Measurements from ENCODE around the gene FAM120A.

FAM120A gene

GRCh38 chr9:93597871-93598646 lies 146.6 kb downstream of the FAM120A start:
- DNase-seq, result no peak

DNA sequence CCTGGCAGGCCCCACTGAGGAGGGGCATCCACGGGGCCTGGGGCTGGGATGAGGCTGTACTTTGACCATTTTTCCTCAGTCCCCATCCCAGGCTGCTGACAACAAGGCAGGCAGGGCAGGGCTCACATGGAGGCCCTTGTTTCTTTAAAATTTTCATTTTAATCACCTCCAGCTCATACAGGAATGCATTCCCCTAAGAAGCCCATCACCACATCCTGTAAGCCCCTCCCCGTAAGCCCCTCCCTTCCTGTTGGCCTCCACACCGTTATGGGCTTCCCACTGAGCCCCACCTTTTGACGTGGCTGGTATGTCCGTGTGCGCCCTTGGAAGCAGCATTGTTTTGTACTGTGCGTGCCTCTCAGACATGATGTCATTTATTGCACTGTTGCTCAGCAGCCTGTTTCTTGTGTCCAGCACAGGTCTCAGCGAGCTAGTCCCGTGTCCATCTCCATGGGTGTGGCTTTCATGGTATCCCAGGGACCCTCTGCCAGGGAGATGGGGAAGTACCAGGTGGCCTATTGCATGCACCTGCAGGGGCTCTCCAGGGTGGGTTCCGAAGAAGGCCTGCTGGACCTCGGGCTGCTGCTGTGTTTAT lies 147.3 kb downstream of the FAM120A start:
- peak; percentile 41 for DNase-seq

DNA sequence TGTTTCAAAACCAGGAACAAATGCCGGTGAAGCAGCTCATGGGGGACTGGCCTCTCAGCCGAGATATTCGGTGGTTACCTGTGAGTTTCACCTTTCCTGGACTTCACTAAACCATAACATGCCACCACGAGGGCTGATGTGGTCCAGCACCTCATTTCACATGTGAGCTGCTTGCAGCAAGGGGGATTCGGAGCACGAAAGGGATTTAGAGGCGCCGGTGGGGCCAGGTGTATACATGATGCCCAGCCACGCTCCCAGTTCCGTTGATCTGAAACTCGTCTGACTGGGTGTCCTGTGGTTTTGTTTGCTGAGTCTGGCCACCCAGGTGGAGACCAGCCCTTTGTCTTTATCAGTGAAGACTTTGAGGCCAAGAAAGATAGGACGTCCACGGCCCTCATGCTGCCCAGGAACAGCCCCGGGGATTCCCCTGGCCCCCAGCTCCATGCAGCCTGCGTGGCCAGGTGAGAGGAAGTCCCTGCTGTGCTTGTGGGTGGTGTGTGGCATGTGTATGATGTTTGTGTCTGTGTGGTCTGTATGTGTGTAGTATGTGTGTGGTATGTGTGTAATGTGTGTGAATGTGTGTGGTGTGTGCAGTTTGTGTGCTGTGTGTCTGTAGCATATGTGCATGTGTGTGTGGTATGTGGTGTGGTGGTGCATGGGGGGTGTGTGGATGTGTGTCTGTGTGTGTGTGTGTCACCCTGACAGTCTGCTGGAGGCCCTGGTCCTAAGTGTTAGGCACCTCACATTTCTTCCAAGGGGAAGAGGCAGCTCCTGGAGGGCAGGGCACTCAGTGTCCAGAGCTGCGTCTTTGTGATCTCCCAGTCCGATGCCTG lies 148.3 kb downstream of the FAM120A start:
- DNase-seq, result no peak

- DNase-seq, result peak; percentile 28
Measured at GRCh38 chr9:93600504-93600903, 149.0 kb downstream of the FAM120A start.

GRCh38 chr9:93601063-93601462 lies 149.6 kb downstream of the FAM120A start:
- DNase-seq, result no peak

DNA sequence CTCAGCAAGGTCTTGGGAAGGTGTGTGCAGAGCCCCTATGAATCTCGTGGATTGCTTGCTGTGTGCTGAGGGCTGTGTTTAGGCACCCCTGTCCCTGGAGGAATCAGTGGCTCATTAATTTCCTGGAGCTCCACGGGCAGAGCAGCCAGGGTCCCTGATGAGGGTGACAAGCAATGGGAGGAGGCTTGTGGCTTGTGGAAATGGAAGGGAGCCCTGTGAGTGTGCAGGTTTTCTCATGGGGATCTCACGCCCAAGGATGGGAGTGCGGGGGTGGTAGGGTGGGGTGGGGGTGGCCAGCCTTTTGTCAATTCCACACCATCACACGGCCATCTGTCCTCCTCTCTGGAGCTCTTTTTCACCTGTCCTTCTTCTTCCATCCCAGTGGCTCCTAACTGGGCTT lies 150.2 kb downstream of the FAM120A start:
- no peak for DNase-seq

DNA sequence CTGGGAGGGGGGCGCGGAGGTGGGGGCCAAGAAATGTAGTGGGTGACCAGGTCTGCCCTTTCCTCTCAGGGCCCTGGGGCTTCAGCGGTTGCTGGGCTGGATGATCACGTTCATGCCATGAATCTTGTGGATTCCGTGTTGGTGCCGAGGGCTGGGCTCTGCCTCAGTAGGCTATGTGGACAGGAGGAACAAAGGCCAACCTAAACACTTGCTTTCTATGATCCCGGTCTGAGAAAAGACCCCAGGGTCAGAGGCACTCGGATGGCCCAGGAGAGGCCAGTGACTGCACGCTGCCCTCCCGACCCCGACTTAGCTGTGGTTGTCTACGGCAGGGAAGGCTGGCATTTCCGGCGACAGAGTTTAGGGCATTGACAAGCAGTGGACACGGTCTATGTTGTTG lies 151.5 kb downstream of the FAM120A start:
- DNase-seq, result no peak

DNA sequence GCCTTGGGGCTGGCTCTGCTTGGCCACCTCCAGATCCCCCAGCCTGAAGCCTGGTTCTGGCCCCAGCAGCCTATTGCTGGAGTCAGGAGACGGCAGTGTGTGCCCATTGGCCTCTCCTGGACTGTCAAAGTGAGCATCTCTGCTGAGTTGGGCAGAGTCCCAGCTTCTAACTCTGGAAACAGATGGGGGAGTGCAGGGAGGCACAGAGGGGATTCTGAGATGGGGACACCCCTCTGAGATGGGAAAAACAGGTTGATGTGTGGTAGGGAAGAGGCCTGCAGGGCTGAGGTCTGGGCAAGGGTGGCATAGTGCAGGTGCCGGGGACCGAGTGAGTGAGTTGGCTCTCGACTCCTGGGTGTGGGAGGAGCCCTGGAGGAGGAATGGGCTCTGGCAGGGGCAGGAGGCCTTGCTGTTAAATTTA lies 152.4 kb downstream of the FAM120A start:
- DNase-seq, result no peak

- DNase-seq, result no peak
Measured at GRCh38 chr9:93606187-93606586, 154.7 kb downstream of the FAM120A start.

GRCh38 chr9:93610206-93610605 lies 158.7 kb downstream of the FAM120A start:
- no peak for DNase-seq

- no peak for DNase-seq
Measured at GRCh38 chr9:93612052-93612795, 160.7 kb downstream of the FAM120A start.

- DNase-seq, result no peak
Measured at GRCh38 chr9:93612796-93613154, 161.3 kb downstream of the FAM120A start.

- no peak for DNase-seq
Measured at GRCh38 chr9:93613174-93613573, 161.7 kb downstream of the FAM120A start.

DNA sequence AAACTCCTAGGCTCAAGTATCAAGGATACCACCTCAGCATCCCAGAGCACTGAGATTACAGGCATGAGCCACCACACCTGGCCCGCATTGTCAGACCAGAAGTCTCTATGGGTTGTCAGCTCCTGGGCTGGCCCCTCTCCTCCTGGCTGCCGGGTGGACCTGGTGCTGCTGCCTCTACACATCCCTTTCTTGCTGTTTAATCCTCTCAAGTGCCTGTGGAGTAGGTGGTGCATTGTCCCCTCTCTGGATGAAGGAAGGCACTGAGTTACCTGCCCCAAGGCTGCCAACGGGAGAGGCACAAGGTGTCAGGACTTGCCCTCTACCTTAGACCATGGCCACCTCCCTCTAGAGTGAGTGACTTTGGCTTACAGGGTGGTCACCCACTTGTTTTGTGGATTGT lies 162.3 kb downstream of the FAM120A start:
- DNase-seq, result no peak

- DNase-seq, result no peak
Measured at GRCh38 chr9:93614830-93615468, 163.5 kb downstream of the FAM120A start.

Measured in CD4-positive, alpha-beta T cell treated with Interleukin-17A for 4 hours (primary cell).